ENCODE results near the gene KRTAP10-3.
"Not testable (repeated sequence)": the region's sequence is repeated elsewhere in the genome, so short reads cannot be mapped to it uniquely, and the experiment has no call there.

KRTAP10-3 gene

DNA sequence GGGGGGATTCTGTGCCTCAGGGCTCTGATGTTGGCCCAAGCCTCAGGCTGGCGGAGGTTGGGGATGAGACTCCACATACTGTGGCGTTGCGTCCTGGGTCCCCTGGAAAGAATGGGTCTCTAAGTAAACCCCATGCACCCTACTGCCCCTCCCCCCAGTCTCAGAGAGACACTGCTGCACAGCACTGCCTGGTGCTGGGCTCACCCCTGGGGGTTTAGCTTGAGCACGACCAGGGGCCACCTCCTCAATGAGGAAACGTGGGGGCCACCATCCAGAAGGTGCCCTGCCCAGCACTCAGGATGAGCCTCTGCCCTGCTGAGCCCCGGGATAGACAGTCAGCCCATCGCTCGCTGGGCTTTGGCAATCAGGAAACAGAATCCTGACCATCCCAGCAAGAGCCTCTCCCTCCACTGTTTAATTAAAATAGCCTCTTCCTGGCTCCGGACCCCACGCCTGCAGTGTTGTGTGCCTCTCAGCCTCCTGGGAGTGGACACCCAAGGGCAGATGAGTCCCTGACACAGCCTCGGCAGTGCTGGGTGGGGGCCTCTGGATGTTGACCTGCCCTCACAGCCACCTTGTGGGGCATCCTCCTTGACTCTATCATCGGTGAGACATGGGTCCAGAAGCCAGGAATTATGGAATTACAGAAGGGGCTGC is 11.4 kb upstream of the KRTAP10-3 start:
- DNase-seq = no peak

DNA sequence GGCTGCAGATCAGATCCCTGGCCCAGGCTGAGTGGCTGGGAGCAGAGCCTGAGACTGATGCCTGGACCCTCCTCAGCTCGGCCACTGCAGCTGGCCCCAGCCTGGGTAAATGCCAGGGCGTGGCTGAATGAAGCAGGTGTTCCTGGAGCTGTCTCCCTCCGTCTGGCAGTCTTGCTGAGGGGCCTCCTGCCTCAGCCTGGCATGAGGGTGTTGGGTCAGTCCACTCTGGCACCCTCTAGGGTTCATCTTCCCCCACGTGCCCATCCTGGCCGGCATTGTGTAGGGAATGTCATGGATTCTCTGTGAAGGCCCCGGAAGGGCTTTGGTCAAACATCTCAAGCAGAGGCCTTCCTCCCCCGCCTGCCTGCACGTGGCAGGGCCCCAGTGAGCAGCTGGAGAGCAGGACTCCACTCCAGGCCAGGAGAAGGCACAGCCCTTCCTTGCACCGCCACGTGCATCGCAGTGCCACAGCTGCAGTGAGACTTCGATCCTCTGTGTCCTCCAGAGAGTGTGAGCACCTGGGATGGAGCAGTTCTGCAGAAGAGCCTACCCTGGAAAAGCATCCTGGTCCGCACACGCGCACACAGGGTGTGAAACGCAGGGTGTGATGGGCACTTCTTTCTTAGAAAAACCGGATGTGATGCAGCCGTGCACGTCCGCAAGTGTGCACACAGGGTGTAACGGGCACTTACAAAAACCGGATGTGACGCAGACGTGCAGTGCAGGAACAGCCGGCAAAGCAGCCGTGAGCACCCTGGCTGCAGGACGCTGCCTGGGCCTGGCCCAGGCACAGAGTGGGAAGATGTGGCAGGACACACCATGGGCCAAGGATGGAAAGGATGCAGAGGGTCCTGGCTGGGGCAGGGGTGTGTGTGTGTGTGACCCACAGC is 10.3 kb upstream of the KRTAP10-3 start:
- no peak for DNase-seq

GRCh38 chr21:44568261-44568660 is 9.7 kb upstream of the KRTAP10-3 start:
- no peak for DNase-seq

DNA sequence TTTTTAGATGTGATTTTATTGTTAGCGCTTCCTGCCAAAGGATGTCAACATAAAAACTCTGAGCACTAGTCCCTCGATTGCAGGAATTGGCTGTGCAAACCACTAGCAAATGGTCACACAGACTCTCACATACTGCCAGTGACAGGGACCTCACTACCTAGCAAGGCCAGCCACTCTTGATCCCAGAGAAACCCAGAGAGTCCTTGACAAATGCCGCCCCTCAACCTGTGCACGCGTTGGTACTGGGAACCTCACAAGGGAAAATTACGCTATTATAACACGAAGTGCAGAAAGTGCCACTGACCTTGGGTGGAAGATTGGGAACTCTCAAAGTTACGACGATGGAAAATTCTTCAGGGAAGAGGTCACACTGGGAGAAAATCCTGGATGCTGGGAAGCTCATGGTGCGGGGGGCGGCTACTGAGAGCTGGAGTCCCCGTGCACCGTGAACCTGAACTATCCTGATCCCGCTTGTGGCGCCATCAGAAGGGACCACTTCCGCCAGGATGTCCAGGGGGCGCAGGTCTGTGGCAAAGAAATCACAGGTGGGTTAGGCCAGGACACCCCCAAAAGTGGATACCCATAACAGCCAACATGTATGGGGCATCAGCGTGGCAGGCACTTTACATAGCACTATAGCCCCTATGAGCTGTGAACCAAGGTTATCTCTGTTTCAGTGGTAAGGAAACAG is 9.0 kb upstream of the KRTAP10-3 start:
- no peak for DNase-seq

- DNase-seq = no peak
Measured at GRCh38 chr21:44566403-44566802, 7.8 kb upstream of the KRTAP10-3 start.

DNA sequence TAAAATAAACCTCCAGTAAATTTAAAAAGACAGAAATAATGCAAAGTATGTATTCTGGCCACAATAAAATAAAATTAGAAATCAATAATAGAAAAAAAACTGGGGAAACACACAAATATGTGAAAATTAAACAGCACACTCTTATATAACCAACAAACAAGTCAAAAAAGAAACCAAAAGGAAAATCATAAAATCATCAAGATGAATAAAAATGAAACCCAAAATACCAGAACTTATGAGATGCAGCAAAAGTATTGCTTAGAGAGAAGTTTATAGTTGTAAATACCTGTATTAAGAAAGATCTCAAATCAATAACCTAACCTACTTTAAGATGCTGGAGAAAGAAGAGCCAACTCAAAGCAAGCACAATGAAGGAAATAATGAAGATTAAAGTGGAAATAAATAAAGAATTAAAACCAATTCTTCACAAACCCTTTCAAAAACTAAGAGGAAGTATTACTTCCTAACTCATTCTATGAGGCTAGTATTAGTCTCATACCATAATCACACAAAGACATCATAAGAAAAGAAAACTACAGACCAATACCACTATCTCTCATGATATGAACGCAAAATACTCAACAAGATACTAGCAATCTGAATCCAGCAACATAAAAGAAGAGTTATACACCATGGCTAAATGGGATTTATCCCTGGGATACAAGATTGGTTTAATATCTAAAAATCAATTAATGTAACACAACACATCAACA is 6.4 kb upstream of the KRTAP10-3 start:
- DNase-seq = no peak

GRCh38 chr21:44564099-44564498 is 5.5 kb upstream of the KRTAP10-3 start:
- no peak for DNase-seq

DNA sequence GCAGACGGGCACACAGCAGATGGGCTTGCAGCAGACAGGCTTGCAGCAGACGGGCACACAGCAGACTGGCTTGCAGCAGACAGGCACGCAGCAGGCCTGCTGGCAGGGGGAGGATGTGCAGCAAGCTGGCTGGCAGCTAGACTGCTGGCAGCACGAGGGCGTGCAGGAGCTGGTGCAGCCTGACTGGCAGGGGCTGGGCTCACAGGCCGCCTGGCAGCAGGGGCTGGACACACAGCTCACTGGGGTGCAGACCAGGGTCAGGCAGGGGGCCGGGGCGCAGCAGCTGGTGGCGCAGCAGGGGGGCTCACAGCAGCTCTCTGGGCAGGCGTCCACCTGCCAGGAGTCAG is 293 bp downstream of the KRTAP10-3 start:
- not testable (repeated sequence) for DNase-seq

- no peak for DNase-seq
Measured at GRCh38 chr21:44557491-44558328, 885 bp downstream of the KRTAP10-3 start.

DNA sequence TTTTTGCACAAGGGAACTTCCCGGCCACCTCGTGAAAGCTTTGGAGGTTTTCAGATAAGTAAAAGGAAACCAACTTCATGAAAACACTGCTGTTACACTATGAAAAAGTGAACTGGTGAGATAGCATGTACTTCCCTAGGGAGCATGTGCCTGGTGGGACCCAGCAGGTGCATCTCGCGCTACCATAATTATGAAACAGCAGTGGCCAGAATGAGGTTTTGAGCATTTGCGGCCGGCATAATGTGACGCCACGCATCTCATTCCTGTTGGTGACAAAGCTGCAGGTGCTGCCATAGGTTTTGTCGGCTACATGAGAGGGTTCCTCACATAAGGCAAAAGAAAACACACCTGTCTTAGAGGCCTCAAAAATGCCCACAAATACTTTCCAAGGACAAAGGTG is 1.7 kb downstream of the KRTAP10-3 start:
- DNase-seq = no peak

- DNase-seq = no peak
Measured at GRCh38 chr21:44555200-44555875, 3.3 kb downstream of the KRTAP10-3 start.

DNA sequence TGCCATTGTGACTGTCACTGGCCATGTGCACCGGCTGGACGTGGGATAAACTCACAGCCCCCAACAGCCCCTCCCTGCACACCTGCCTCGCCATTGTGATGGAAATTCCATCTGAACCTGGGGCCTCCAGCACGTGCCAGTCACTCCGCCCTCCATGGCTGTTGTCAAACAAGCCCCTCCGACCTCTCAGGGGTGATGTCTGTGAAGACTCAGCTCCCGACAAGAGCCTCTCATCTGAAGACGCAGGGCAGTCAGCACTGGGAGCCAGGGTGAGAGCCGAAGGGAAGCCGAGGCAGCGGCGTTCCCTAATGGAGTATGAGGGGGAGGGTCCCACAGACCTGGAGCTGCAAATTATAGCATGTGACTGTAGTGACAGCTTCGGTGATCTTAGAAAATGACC is 5.9 kb downstream of the KRTAP10-3 start:
- DNase-seq = no peak

DNA sequence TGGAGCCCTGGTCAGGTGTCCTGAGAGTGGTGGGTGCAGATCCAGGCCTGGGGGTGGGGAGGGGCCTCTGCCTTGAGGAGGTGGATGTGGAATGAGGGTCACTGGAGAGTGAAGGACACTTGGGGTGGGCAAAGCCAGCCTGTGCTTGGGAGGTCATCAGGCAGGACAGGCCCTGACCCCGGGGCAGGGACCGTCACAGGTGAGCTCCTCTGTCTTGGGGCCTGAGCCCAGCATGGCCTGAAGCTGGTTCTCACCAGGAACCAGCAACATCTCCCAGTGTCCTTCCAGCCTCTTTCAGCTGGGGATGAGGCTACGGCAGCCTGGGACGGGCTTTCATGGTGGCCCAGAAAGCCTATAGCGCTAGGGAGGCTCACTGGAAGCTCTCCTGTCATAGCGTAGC is 6.5 kb downstream of the KRTAP10-3 start:
- no peak for DNase-seq

DNA sequence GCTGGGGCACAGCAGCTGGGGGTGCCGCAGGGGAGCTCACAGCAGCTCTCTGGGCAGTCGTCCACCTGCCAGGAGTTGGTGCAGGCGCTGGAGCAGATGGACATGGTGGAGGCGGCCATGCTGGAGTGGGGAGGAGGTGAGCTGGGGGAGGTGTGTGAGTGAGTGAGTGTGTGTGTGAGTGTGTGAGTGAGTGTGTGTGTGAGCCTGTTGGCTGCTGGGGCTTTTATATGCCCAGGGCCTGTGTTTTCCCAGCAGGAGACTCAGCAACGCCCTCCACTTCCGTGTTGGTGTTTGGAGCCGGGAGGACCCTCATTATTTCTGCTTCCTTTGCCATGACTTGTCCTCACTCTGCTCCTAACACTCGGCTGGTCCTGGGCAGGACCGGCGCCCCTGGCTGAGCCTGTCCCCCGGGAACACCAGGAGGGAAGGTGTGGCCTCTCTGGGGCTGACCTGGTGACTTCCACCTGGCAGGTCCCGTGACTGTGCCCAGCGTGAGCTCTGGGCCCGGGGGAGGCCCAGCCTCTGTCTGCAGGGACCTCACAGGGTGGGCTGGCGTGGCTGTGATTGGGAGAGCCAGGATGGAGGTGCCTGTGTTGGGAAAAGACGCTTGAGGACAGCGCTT is 7.1 kb downstream of the KRTAP10-3 start, which contains the start of gene KRTAP10-2:
Gene KRTAP10-2, minus strand, starts transcription at position 166 of the 622 bp plus-strand sequence. Its CDS starts 47 bp downstream, at position 119.
- no peak for DNase-seq

- DNase-seq = no peak
Measured at GRCh38 chr21:44550807-44551206, 7.8 kb downstream of the KRTAP10-3 start.

DNA sequence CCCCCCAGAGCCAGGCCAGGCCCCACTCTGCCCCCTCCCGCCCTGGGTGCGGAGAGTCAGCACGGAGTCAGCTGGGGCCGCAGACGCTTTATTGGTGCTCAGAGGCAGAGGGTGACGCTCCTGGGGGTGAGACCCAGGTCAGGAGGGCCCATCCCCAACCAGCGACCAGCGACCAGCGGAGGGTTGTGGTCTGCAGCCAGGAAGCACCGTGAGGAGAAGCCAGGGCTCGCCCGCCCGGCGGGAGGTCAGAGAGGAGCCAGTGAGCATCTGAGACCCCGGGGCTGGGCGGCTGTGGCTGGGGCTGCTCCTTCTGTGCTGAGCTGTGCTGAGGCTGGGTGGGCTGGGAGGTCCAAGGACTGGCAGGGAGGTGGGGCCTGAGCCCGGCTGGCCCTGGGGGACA is 8.3 kb downstream of the KRTAP10-3 start:
- DNase-seq = not testable (repeated sequence)

GRCh38 chr21:44549525-44550211 is 8.9 kb downstream of the KRTAP10-3 start:
- no peak for DNase-seq

- DNase-seq = no peak
Measured at GRCh38 chr21:44548922-44549321, 9.7 kb downstream of the KRTAP10-3 start.

DNA sequence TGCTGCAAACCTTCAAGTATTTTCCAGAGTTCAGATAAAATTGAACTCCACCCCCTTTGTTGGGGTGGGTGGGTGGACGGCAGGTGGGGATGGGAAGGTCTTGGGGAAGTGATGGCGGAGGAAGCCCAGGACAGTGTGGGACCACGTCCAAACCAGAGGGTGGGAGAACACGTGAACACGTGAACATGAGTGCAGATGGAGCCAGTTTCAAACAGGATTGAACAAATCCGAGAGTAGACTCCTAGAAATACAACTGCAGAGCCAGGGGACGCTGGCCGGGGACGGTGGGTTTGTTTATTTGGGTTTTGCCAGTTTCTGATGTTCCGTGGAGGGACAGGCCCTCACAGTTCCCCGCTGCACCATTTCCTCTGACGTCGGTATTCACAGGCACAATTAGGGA is 10.2 kb downstream of the KRTAP10-3 start:
- DNase-seq = no peak

DNA sequence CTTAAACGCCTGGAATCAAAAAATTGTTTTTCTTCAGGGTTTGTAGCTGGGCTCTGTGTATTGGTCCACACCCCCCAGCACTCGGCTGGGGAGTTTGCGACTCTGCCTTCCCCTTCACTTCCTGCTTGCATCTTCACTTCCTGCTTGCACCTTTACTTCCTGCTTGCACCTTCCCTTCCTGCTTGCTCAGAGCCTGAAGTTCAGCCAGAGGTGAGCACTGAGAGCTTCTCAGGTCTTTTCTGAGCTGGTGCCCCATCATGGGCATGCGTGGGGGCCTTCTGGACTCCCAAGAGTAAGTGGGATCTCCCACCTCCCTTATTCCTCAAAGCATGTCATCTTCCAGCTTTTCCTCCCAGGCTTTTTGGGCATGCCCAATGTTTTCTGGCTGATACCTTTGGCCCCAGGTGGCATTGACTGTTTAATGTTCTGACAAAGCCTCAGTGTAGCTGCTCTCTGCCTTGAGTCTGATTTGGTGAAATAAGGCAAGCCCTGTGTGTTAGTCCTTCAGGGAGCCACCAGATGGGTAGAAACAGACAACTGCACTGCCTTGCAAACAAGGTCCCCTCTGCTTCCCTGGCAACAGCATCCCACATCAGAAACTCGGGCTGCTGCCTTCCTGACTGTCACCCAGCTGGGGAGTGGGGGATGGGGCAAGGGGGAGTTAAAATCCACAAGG is 10.8 kb downstream of the KRTAP10-3 start:
- no peak for DNase-seq

Measured in amniotic stem cell (primary cell).